ENCODE measurements around the gene PDE1A. TPM values are rescaled to one million over a fixed set of nuclear protein-coding genes. Genes with fewer than 3 reads are reported as not detected.

PDE1A gene
- total RNA-seq, 3 donors from 2014 or later (not counting 1 experiment from before 2014, with no cell fraction given) = not detected

DNA sequence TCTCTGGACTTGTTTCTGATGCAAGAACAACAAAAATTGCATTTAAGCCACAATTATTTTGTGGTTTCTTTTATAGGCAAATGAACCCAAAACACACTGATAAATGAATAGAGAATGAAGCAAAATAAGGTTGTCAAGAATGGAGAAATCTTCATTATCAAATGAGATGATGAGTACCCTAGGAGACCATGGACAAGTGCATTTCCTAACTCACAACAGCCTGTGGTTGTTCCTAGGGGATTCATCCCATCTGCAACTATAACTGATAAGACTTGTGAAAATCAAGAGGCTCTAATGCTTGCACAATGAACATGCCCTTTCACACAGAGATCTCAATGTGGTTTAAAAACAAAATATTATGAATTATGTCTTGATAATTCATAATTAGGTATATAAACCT is 159.9 kb downstream of the PDE1A start:
- peaks cover 4% of the 10 kb centered on the region for H3K36me3 Mint-ChIP-seq
- ATAC-seq = no peak
- no peak overlapping the region for H3K27ac Mint-ChIP-seq
- H3K27me3 Mint-ChIP-seq (ENCODE audit: low read depth in 2 of 2) = no peaks in the 10 kb centered on the region
- H3K4me3 ChIP-seq (ENCODE audit: low read length) = no peak overlapping the region
- no peak for DNase-seq
- H3K36me3 ChIP-seq (ENCODE audit: control insufficient read depth, insufficient read depth, low read length) = no peaks in the 10 kb centered on the region
- no peak overlapping the region for H3K27ac ChIP-seq (ENCODE audit: low read length)
- H3K4me3 Mint-ChIP-seq = no peak overlapping the region
- H3K9me3 ChIP-seq (ENCODE audit: control insufficient read depth, insufficient read depth, low read length) = no peaks in the 10 kb centered on the region
- intact Hi-C loops (cut with micrococcal nuclease) = no loop called here
- no peaks in the 10 kb centered on the region for H3K4me1 Mint-ChIP-seq
- H3K27me3 ChIP-seq (ENCODE audit: control insufficient read depth, insufficient read depth, low read length) = no peaks in the 10 kb centered on the region
- TF ChIP-seq, protein P1, sequence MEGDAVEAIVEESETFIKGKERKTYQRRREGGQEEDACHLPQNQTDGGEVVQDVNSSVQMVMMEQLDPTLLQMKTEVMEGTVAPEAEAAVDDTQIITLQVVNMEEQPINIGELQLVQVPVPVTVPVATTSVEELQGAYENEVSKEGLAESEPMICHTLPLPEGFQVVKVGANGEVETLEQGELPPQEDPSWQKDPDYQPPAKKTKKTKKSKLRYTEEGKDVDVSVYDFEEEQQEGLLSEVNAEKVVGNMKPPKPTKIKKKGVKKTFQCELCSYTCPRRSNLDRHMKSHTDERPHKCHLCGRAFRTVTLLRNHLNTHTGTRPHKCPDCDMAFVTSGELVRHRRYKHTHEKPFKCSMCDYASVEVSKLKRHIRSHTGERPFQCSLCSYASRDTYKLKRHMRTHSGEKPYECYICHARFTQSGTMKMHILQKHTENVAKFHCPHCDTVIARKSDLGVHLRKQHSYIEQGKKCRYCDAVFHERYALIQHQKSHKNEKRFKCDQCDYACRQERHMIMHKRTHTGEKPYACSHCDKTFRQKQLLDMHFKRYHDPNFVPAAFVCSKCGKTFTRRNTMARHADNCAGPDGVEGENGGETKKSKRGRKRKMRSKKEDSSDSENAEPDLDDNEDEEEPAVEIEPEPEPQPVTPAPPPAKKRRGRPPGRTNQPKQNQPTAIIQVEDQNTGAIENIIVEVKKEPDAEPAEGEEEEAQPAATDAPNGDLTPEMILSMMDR (IDR thresholded peaks at IDR 0.05) = no peak
- H3K4me1 ChIP-seq (ENCODE audit: control insufficient read depth, insufficient read depth, low read length) = no peaks in the 10 kb centered on the region
- H3K9me3 Mint-ChIP-seq = peaks cover 2 to 5% of the 10 kb centered on the region in 2 donors

DNA sequence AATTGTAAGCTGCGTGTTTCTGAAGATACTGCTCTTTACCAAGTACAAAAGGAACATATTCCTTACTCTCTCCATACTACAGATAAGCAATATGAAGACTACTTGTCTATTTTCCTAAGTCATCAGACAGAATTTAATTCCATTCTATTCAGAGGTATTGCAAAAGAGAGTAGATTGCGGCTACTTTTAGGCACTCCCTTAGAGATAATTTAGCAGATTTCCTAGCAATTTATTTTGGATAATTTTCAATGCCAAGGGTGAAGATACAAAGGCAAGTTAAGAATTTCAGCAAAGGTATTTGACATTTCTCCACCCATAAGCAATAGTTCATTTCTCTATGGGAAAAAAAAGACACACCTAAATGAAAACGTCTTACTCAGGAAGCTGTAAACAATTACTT is 161.1 kb downstream of the PDE1A start:
- H3K36me3 Mint-ChIP-seq = no peaks in the 10 kb centered on the region
- H3K9me3 Mint-ChIP-seq = peaks cover 2% of the 10 kb centered on the region in 2 donors
- Histone ChIP-seq H3K36me3 (ENCODE audit: control insufficient read depth, insufficient read depth, low read length) (no peaks in the 10 kb centered on the region), H3K27me3 (ENCODE audit: control insufficient read depth, insufficient read depth, low read length) (no peaks in the 10 kb centered on the region), H3K27ac (ENCODE audit: low read length) (no peak overlapping the region), H3K4me1 (ENCODE audit: control insufficient read depth, insufficient read depth, low read length) (no peaks in the 10 kb centered on the region), H3K9me3 (ENCODE audit: control insufficient read depth, insufficient read depth, low read length) (no peaks in the 10 kb centered on the region), H3K4me3 (ENCODE audit: low read length) (no peak overlapping the region)
- 100% methylated on average over 1 of the region's 3 CpGs for WGBS (ENCODE audit: insufficient coverage)
- TF ChIP-seq, protein P1 (IDR thresholded peaks at IDR 0.05) = no peak
- H3K27ac Mint-ChIP-seq = no peak overlapping the region
- intact Hi-C loops (cut with micrococcal nuclease) = no loop called here
- ATAC-seq = no peak
- H3K4me3 Mint-ChIP-seq = no peak overlapping the region
- H3K27me3 Mint-ChIP-seq (ENCODE audit: low read depth in 2 of 2) = no peaks in the 10 kb centered on the region
- no peaks in the 10 kb centered on the region for H3K4me1 Mint-ChIP-seq
- DNase-seq = no peak

DNA sequence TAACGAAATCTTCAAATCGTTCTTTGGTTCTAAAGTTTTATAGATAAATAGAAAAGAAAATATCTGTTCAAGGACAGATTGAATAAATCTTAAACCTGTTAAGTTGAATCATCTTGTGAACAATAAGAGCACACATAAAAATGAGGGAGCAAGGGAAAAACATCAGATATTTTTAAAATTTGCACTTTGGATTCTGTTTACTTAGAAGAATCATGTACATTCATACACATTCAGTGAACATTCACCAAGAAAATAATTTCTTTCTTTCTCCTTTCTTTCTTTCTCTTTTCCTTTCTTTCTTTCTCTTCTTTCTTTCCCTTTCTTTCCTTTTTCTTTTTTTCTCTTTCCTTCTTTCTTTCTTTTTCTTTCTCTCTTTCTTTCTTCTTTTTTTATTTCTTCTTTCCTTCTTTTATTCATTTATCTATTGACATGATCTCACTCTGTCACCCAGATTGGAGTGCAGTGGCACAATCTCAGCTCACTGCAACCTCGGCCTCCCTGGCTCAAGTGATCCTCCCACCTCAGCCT is 164.9 kb downstream of the PDE1A start:
- Mint-ChIP-seq H3K36me3 (no peaks in the 10 kb centered on the region), H3K4me1 (no peaks in the 10 kb centered on the region), H3K27ac (no peak overlapping the region), H3K4me3 (no peak overlapping the region), H3K9me3 (peaks cover 0 to 2% of the 10 kb centered on the region in 2 donors), H3K27me3 (ENCODE audit: low read depth in 2 of 2) (no peaks in the 10 kb centered on the region)
- Histone ChIP-seq H3K4me1 (ENCODE audit: control insufficient read depth, insufficient read depth, low read length) (no peaks in the 10 kb centered on the region), H3K27me3 (ENCODE audit: control insufficient read depth, insufficient read depth, low read length) (no peaks in the 10 kb centered on the region), H3K4me3 (ENCODE audit: low read length) (no peak overlapping the region), H3K9me3 (ENCODE audit: control insufficient read depth, insufficient read depth, low read length) (no peaks in the 10 kb centered on the region), H3K27ac (ENCODE audit: low read length) (no peak overlapping the region), H3K36me3 (ENCODE audit: control insufficient read depth, insufficient read depth, low read length) (no peaks in the 10 kb centered on the region)
- WGBS (ENCODE audit: insufficient coverage) = 96% methylated on average over 3 of the region's 3 CpGs
- no peak for ATAC-seq
- intact Hi-C loops (cut with micrococcal nuclease) = no loop called here
- TF ChIP-seq, protein P1 (IDR thresholded peaks at IDR 0.05) = no peak
- no peak for DNase-seq

DNA sequence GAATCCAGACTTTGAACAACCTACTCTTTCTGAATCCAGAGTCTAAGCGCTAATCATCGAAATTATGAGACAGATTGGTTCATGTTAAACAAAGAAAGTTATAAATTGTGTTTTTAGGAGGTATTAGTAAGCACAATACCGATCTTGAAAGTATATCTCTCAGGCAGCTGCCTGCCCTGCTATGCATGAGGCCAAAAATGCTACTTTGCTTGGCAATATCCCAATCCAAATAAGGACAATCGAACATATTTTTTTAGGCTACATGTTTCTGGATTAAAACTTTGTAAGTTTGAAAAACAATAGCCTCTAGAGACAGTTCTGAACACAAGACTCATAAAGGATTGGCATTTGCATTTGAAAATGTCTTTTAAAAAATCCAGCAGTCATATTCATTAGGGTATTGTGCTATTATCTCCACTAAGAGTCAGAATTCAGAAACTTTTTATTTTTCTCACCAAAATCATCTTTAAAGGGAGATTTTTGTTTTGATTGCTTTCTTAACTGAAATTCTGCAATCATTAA is 167.1 kb downstream of the PDE1A start:
- Mint-ChIP-seq H3K4me1 (no peaks in the 10 kb centered on the region), H3K36me3 (no peaks in the 10 kb centered on the region)

More for the DNA sequence above, 167.1 kb downstream of the PDE1A start:
- Histone ChIP-seq H3K27me3 (ENCODE audit: control insufficient read depth, insufficient read depth, low read length) (no peaks in the 10 kb centered on the region), H3K4me1 (ENCODE audit: control insufficient read depth, insufficient read depth, low read length) (no peaks in the 10 kb centered on the region), H3K27ac (ENCODE audit: low read length) (no peak overlapping the region), H3K9me3 (ENCODE audit: control insufficient read depth, insufficient read depth, low read length) (no peaks in the 10 kb centered on the region), H3K36me3 (ENCODE audit: control insufficient read depth, insufficient read depth, low read length) (no peaks in the 10 kb centered on the region), H3K4me3 (ENCODE audit: low read length) (no peak overlapping the region)
- TF ChIP-seq, protein P1 (IDR thresholded peaks at IDR 0.05) = no peak
- no peak overlapping the region for H3K4me3 Mint-ChIP-seq
- no peaks in the 10 kb centered on the region for H3K27me3 Mint-ChIP-seq (ENCODE audit: low read depth in 2 of 2)
- no peak overlapping the region for H3K27ac Mint-ChIP-seq
- ATAC-seq = no peak
- intact Hi-C loops (cut with micrococcal nuclease) = no loop called here
- no peak for DNase-seq
- 89% methylated on average over 4 of the region's 4 CpGs for WGBS (ENCODE audit: insufficient coverage)
- H3K9me3 Mint-ChIP-seq = peaks cover 0 to 2% of the 10 kb centered on the region in 2 donors

Measured in natural killer cell (primary cell).